Activated B cell treated with CpG ODN at 0.5 μM for 24 hours (primary cell): ENCODE results near the gene SLC8A3. TPM values are rescaled to one million over a fixed set of nuclear protein-coding genes. Genes with fewer than 3 reads are reported as not detected.

Experiments used
- ATAC-seq: fragments of 200-7000 bp; cut with Tn5 transposase; one replicate; pipeline ENCODE4 v1.10.0; 2021; ENCODE audit warnings: low read depth, mild to moderate bottlenecking, moderate library complexity
- CTCF ChIA-PET: fragments of 350-600 bp; sonication (Branson Sonifier 250); formaldehyde crosslinking; loops from one replicate; lab custom pipeline; 2021; ENCODE audit warnings: antibody characterized with exemption; lab: Charles Lee
- POLR2A ChIA-PET: fragments of 350-600 bp; sonication (Branson Sonifier 250); formaldehyde crosslinking; loops from one replicate; lab custom pipeline; 2021; ENCODE audit warnings: antibody characterized with exemption; lab: Charles Lee
- DNase-seq: peaks from one replicate; pipeline ENCODE4 v3.0.0; 2022
- H3K27ac Mint-ChIP-seq: one replicate; pipeline ENCODE4 v1.8.0; 2020; ENCODE audit warnings: mixed read lengths
- H3K27me3 Mint-ChIP-seq: one replicate; pipeline ENCODE4 v1.8.0; 2021; ENCODE audit warnings: mixed read lengths
- H3K36me3 Mint-ChIP-seq: one replicate; pipeline ENCODE4 v1.8.0; 2021; ENCODE audit warnings: low read depth, mixed read lengths
- H3K4me1 Mint-ChIP-seq: one replicate; pipeline ENCODE4 v1.8.0; 2021; ENCODE audit warnings: mixed read lengths
- H3K4me3 Mint-ChIP-seq: one replicate; pipeline ENCODE4 v1.8.0; 2020; ENCODE audit warnings: mild to moderate bottlenecking, mixed read lengths
- H3K9me3 Mint-ChIP-seq: one replicate; pipeline ENCODE4 v1.8.0; 2020; ENCODE audit warnings: mixed read lengths
- intact Hi-C: fragments of 100-400 bp; cut with micrococcal nuclease; formaldehyde crosslinking; loops from one replicate; pipeline ENCODE4 v1.15.1; 2024
- total RNA-seq: library from RNA; stranded (reverse); gene quantifications from 2 replicates; pipeline ENCODE4 v1.2.3, GENCODE V29; 2022
- TF ChIP-seq, protein P1 (sequence below): fragments of 200-600 bp; IDR thresholded peaks from one replicate; pipeline ENCODE4 v1.8.0; 2022; ENCODE audit warnings: antibody characterized with exemption, mild to moderate bottlenecking

The SLC8A3 gene
- total RNA-seq, 1 donor from 2014 or later, result 0.13 TPM

DNA sequence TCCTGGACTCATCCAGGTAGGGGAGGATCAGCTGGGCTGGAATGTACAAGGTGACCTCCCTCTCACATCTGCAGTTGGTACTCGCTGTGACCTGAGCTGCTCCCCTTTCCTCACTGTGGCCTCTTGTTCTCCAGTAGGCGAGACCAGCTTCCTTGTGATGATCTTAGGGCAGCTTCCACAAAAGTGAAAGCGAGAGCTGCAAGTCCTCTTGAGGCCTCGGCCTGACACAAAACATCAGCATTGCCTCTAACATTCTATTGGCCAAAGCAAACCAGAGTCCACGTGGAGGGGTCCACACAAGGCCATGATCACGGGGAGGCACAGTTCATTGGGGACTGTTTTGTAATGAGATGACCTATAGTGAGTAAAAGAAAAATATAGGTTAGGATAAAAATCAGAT, 182.1 kb downstream of the SLC8A3 start:
- intact Hi-C loops, result no loop called here
- ATAC-seq, result no peak
- Mint-ChIP-seq H3K9me3 (no peaks in the 10 kb centered on the region), H3K4me3 (no peak overlapping the region), H3K4me1 (peaks cover 6% of the 10 kb centered on the region), H3K27me3 (no peaks in the 10 kb centered on the region), H3K36me3 (no peaks in the 10 kb centered on the region), H3K27ac (no peak overlapping the region)
- CTCF ChIA-PET, result no interaction called here
- TF ChIP-seq, protein P1, sequence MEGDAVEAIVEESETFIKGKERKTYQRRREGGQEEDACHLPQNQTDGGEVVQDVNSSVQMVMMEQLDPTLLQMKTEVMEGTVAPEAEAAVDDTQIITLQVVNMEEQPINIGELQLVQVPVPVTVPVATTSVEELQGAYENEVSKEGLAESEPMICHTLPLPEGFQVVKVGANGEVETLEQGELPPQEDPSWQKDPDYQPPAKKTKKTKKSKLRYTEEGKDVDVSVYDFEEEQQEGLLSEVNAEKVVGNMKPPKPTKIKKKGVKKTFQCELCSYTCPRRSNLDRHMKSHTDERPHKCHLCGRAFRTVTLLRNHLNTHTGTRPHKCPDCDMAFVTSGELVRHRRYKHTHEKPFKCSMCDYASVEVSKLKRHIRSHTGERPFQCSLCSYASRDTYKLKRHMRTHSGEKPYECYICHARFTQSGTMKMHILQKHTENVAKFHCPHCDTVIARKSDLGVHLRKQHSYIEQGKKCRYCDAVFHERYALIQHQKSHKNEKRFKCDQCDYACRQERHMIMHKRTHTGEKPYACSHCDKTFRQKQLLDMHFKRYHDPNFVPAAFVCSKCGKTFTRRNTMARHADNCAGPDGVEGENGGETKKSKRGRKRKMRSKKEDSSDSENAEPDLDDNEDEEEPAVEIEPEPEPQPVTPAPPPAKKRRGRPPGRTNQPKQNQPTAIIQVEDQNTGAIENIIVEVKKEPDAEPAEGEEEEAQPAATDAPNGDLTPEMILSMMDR, result no peak
- no peak for DNase-seq
- POLR2A ChIA-PET, result no interaction called here

DNA sequence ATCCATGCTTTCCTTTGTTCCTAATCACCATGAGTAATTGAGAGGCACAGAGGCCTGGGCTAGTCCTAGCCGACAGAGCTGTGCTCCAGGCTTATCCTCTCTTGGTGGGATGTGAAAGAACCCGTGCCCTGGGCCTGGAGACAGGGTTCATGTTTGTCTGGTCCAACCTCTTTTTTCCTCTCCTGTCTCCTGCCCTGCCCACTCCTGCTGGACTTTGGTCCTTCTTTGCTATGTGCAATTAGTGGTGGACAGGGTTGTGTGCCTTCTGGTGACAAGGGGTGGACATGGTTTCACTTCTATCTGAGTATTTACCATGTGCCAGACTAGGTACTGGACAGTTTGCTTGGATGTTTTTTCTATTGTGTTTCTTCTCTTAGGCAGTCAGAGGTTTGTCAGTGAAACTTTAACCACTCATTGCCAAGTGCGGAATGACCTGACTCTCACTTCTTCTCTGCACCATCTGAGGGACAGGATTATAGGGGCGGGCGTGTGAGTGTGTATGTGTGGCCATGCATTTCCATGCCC, 183.4 kb downstream of the SLC8A3 start:
- Mint-ChIP-seq H3K4me3 (no peak overlapping the region), H3K9me3 (no peaks in the 10 kb centered on the region), H3K27ac (no peak overlapping the region), H3K4me1 (peaks cover 11% of the 10 kb centered on the region), H3K36me3 (no peaks in the 10 kb centered on the region), H3K27me3 (no peaks in the 10 kb centered on the region)
- ATAC-seq (no peak), DNase-seq (no peak)
- ChIA-PET POLR2A (no interaction called here), CTCF (no interaction called here)
- TF ChIP-seq, protein P1, result no peak
- intact Hi-C loops, result no loop called here

DNA sequence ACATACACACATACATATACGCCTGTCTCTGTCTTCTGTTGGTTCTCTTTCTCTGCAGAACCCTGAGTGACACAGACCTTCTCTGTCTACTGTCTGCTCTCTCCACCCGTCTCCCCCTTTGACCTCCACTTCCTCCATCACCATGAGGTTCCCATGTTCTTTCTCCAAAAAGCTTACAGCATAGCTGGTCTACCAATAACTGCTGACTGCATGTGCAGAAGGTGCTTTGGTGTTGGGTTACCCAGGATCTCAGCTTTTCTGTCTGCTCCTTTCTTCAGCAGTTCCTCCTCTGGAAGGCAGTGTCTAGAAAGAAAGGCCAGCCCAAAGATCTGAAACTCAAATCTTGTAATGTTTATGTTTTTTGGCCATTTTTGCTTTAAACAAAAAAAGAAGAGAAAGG, 184.0 kb downstream of the SLC8A3 start:
- POLR2A ChIA-PET, result no interaction called here
- TF ChIP-seq, protein P1, result no peak

DNA sequence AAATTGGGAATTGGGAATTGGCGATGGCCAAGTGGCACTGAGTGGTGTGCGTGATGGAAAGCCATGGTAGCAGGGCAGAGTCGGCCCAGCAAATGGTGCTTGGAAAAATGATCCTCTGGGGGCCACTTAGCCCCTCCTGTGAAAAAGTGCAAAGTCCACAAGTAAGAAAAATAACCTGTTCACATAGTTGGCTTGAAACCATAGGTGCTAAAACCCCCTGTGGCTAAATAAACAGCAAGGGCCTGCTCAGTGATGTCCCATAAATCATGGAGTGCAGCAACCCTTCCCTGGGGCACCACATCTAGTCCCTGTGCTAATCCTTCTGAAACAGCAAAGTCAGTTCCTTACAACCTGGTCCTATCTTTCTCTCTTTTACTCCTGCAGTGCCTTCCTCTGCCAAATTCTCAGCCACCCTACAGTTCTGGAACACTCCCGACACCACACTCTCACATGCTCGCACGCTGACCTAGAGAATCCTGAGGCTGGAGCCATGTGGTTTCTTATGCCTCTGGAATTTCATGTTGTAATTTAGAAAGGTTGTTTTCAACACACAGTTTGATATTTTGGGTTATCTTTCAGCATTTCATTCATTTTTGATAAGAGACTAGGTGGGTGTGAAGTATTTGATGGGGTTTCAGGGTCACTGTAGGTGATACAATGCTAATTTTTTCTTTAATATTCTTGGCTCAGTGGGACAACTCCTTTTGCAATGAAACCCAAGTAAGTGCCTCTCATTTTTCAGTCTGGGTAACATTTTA, 186.0 kb downstream of the SLC8A3 start:
- Mint-ChIP-seq H3K27me3 (no peaks in the 10 kb centered on the region), H3K27ac (no peak overlapping the region), H3K4me1 (peaks cover 5% of the 10 kb centered on the region), H3K9me3 (no peaks in the 10 kb centered on the region), H3K4me3 (no peak overlapping the region), H3K36me3 (no peaks in the 10 kb centered on the region)
- ChIA-PET POLR2A (no interaction called here), CTCF (no interaction called here)
- TF ChIP-seq, protein P1, result no peak
- DNase-seq (no peak), ATAC-seq (no peak)
- intact Hi-C loops, result no loop called here

More for the DNA sequence above, 184.0 kb downstream of the SLC8A3 start:
- no peaks in the 10 kb centered on the region for H3K36me3 Mint-ChIP-seq
- intact Hi-C loops, result no loop called here
- CTCF ChIA-PET, result no interaction called here
- H3K9me3 Mint-ChIP-seq, result no peaks in the 10 kb centered on the region
- ATAC-seq (no peak), DNase-seq (no peak)
- no peak overlapping the region for H3K27ac Mint-ChIP-seq
- H3K4me3 Mint-ChIP-seq, result no peak overlapping the region
- no peaks in the 10 kb centered on the region for H3K27me3 Mint-ChIP-seq
- peaks cover 11% of the 10 kb centered on the region for H3K4me1 Mint-ChIP-seq

DNA sequence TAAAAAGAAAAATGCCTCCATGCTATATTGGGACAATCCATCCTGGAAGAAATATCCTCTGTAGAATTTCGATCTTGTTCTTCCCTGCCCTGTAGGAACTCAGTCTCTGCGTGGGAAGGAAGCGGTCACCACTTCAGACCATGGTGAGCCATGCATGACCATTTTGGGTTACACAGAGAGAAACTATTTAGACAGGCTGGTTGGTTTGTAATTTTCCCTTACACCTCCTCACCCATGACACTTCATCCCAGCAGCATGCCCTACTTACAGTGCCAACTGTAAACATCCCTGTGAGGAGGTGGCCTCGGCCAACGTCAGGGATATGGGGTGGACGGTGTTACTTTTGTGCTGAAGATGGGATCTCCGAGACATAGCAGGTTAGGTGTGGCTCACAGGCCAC, 188.2 kb downstream of the SLC8A3 start:
- POLR2A ChIA-PET, result no interaction called here
- intact Hi-C loops, result no loop called here
- Mint-ChIP-seq H3K27me3 (peaks cover 5% of the 10 kb centered on the region), H3K27ac (no peak overlapping the region), H3K4me3 (no peak overlapping the region), H3K36me3 (no peaks in the 10 kb centered on the region), H3K9me3 (no peaks in the 10 kb centered on the region), H3K4me1 (peaks cover 5% of the 10 kb centered on the region)
- DNase-seq, result no peak
- ATAC-seq, result no peak
- TF ChIP-seq, protein P1, result no peak
- CTCF ChIA-PET, result no interaction called here
